ENCODE data around the gene KCNA1. TPM values are rescaled to one million over a fixed set of nuclear protein-coding genes. Genes with fewer than 3 reads are reported as not detected.
"Not testable (repeated sequence)": the region's sequence is repeated elsewhere in the genome, so short reads cannot be mapped to it uniquely, and the experiment has no call there.

The KCNA1 gene
- total RNA-seq, result not detected
- long read RNA-seq, result 0 reads

GRCh38 chr12:4909734-4910501 is at the start of gene KCNA1:
KCNA1 (plus strand) TSS chr12:4909905; CDS start chr12:4911379, 1,474 bp downstream.
- ATAC-seq, result peak; percentile 39
- intact Hi-C loops (cut with DNase I), result no loop called here
- DNase-seq (ENCODE audit: missing footprints), result no peak

- ATAC-seq, result no peak
- intact Hi-C loops (cut with DNase I), result no loop called here
- no peak for DNase-seq (ENCODE audit: missing footprints)
Observed at GRCh38 chr12:4860741-4861140, 49.0 kb upstream of the KCNA1 start.

GRCh38 chr12:4862809-4863208 is 46.9 kb upstream of the KCNA1 start:
- intact Hi-C loops (cut with DNase I), result no loop called here
- DNase-seq (ENCODE audit: missing footprints), result no peak

GRCh38 chr12:4864575-4864974 is 45.1 kb upstream of the KCNA1 start:
- no peak for ATAC-seq
- DNase-seq (ENCODE audit: missing footprints), result no peak
- intact Hi-C loops (cut with DNase I), result no loop called here

More at GRCh38 chr12:4862809-4863208, 46.9 kb upstream of the KCNA1 start:
- ATAC-seq, result no peak

- DNase-seq (ENCODE audit: missing footprints), result no peak
- intact Hi-C loops (cut with DNase I), result no loop called here
Observed at GRCh38 chr12:4865246-4865645, 44.5 kb upstream of the KCNA1 start.

DNA sequence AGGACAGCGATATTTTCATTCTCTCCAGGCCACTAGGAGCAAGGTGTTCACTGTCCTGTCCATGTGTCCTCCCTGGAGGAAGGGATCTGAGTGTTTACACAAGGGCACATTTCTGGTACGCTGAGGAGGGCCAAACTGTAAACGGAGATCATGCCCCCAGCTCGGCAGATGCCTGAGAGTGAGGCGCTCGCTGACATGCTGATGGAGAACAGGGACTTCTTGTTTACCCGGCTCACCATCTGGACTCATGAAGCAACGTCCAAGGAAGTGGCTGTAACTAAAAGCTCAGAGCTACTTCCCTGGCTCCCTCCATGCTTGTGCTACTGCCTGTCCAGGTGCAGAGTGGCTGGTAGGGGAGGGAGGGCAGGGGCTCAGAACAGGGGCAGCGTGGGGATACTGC is 43.4 kb upstream of the KCNA1 start:
- peak; percentile 34 for ATAC-seq
- DNase-seq (ENCODE audit: missing footprints), result no peak
- intact Hi-C loops (cut with DNase I), result no loop called here

More at GRCh38 chr12:4865246-4865645, 44.5 kb upstream of the KCNA1 start:
- ATAC-seq, result no peak

DNA sequence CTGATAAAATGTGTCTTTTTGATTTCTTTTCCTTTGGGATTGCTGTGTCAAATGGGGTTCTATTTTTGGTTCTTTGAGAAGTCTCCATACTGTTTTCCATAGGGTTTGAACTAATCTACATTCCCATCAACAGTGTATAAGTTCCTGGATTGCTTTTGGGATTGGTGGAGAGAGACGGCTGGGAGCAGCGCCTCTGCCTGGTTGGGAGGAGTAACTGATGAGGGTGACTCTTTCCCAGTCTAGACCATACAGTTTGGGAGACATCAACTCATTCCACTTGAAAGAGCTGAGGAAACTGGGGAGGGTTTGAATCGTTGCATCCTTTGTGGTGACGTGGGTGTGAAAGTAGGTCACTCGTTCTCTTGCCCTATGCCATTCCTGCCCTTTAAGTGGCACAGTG is 42.3 kb upstream of the KCNA1 start:
- DNase-seq (ENCODE audit: missing footprints), result no peak

GRCh38 chr12:4870423-4870822 is 39.3 kb upstream of the KCNA1 start:
- DNase-seq (ENCODE audit: missing footprints) (no peak), ATAC-seq (no peak)
- intact Hi-C loops (cut with DNase I), result no loop called here

More for the DNA sequence above, 42.3 kb upstream of the KCNA1 start:
- intact Hi-C loops (cut with DNase I), result no loop called here
- no peak for ATAC-seq

DNA sequence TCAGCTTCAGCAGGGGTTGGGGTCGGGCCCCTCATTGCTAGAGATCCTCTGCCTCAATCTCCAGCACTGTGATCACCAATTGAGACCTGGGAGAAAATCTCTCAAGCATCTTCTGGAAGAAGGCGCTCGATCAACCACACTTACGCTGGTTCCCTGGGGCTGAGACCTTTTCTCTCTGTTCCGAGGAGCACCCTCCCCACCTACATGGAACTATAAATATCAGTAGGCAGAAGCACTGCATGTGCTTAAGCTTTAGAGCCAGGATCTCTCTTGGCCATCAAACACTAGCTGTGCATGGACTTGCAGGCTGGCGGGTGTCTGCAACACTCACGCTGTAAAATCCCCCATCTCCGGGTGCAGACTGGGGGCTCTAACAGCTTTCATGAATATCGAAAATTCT is 38.2 kb upstream of the KCNA1 start:
- ATAC-seq, result no peak
- no peak for DNase-seq (ENCODE audit: missing footprints)
- intact Hi-C loops (cut with DNase I), result no loop called here

GRCh38 chr12:4873947-4874346 is 35.8 kb upstream of the KCNA1 start:
- DNase-seq (ENCODE audit: missing footprints) (no peak), ATAC-seq (no peak)
- intact Hi-C loops (cut with DNase I), result no loop called here

DNA sequence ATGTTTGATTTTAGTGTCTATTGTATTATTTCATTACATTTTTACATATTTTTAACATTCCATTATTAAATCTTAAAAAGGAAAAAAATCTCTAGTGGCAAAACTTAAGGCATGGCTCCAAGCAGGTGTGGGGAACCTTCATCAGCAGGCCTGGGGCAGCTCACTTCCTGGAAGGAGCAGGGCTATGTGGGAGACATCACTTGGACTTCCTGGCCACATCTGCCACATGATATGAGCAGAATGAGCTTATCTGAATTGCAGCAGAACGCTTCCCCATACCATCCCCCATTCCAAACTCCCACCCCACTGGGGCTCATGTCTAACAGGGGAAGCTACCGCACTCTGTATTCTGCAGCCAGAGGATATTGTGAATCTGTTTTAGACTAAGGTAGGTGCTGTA is 35.0 kb upstream of the KCNA1 start:
- intact Hi-C loops (cut with DNase I), result no loop called here
- no peak for ATAC-seq

GRCh38 chr12:4879481-4879880 is 30.2 kb upstream of the KCNA1 start:
- intact Hi-C loops (cut with DNase I); ATAC-seq; DNase-seq (ENCODE audit: missing footprints): not testable (repeated sequence)

More for the DNA sequence above, 35.0 kb upstream of the KCNA1 start:
- no peak for DNase-seq (ENCODE audit: missing footprints)

- ATAC-seq (peak; percentile 26), DNase-seq (ENCODE audit: missing footprints) (no peak)
- intact Hi-C loops (cut with DNase I), result no loop called here
Observed at GRCh38 chr12:4881266-4882064, 28.2 kb upstream of the KCNA1 start.

- intact Hi-C loops (cut with DNase I), result no loop called here
- ATAC-seq (no peak), DNase-seq (ENCODE audit: missing footprints) (no peak)
Observed at GRCh38 chr12:4891866-4892265, 17.8 kb upstream of the KCNA1 start.

DNA sequence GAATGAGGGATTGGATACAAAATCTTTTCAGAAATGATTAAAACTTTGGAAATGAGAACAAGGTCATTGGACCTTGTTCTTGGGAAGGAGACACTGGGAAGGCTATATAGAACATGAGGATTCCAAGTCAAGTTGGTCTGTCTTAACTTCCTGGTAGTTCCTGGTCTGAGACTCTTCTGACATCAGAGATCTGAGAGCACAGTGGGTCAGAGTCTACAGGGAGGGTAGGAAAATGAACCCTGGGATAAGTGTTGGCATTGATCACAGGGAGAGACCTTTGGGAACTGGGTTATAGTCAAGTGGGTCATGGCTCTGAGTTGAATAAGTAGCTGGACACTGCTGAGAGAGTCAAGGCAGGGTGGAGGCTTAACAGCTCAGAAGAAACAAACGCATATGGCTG is 17.3 kb upstream of the KCNA1 start:
- intact Hi-C loops (cut with DNase I), result no loop called here
- ATAC-seq (no peak), DNase-seq (ENCODE audit: missing footprints) (no peak)

- DNase-seq (ENCODE audit: missing footprints) (no peak), ATAC-seq (no peak)
- intact Hi-C loops (cut with DNase I), result no loop called here
Observed at GRCh38 chr12:4894019-4894418, 15.7 kb upstream of the KCNA1 start.

GRCh38 chr12:4899364-4899763 is 10.3 kb upstream of the KCNA1 start:
- ATAC-seq (no peak), DNase-seq (ENCODE audit: missing footprints) (no peak)
- intact Hi-C loops (cut with DNase I), result no loop called here

- DNase-seq (ENCODE audit: missing footprints) (no peak), ATAC-seq (no peak)
- intact Hi-C loops (cut with DNase I), result no loop called here
Observed at GRCh38 chr12:4900327-4900726, 9.4 kb upstream of the KCNA1 start.

- intact Hi-C loops (cut with DNase I), result no loop called here
- ATAC-seq (no peak), DNase-seq (ENCODE audit: missing footprints) (no peak)
Observed at GRCh38 chr12:4905316-4905715, 4.4 kb upstream of the KCNA1 start.

Measured in Right ventricle myocardium inferior (tissue), 1 donor.